ENCODE results near the gene VIM. TPM values are rescaled to one million over a fixed set of nuclear protein-coding genes. Genes with fewer than 3 reads are reported as not detected.

Gene VIM
- total RNA-seq, 2 experiments from 2014 or later, result 590 to 602 TPM

DNA sequence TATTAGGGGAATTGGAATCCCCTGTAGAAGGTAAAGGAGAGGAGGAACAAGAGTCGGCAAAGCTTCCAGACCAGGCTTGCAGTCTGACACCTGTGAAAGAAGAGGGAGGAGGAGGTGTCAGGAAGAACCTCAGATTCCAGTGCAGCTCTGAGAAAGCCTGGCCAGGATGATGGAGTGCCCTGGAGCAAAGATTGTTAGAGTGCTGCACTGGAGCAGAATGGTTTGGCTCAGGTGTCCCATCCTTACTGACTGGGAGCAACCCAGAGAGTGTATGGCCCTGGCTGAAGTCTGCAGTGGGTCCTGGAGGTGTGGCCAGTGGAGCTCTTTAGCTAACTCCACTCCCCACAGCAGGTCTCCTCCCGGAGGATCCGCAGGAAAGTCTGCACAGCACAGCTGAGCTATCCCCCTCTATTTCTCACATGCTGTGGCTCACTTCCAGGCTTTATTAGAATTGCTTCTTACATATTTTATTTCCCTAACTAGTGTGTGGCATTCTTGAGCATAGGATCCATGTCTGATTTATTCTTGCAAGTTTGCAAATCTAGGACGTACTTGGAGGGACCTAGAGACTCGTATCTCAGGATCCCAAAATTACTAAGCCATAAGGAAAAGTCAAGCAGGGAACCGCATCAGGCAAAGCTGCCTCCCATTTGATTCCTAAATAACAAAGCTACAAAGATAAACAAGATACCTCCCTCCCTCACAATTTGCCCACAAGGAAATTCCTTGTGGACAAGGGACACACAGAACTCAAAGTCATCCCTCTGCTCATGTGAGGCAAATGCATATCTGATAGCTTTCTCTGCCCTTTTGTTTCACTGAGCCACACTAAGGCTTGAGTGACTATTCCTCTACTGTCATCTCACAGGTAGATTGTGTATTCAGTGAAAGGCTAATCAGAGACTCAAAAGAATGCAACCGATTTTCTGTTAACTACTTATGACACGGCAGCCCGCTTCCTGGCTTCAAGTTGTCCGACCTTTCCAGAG, 58.8 kb downstream of the VIM start:
- Mint-ChIP-seq H3K27me3 (peaks cover 10% of the 10 kb centered on the region), H3K9me3 (peaks cover 6% of the 10 kb centered on the region), H3K4me3 (no peak overlapping the region), H3K4me1 (ENCODE audit: low read depth) (peaks cover 10% of the 10 kb centered on the region), H3K27ac (no peak overlapping the region), H3K36me3 (ENCODE audit: low read depth) (no peaks in the 10 kb centered on the region)
- intact Hi-C loops (cut with micrococcal nuclease), result no loop called here
- ATAC-seq (no peak), DNase-seq (no peak)
- TF ChIP-seq, protein P1, sequence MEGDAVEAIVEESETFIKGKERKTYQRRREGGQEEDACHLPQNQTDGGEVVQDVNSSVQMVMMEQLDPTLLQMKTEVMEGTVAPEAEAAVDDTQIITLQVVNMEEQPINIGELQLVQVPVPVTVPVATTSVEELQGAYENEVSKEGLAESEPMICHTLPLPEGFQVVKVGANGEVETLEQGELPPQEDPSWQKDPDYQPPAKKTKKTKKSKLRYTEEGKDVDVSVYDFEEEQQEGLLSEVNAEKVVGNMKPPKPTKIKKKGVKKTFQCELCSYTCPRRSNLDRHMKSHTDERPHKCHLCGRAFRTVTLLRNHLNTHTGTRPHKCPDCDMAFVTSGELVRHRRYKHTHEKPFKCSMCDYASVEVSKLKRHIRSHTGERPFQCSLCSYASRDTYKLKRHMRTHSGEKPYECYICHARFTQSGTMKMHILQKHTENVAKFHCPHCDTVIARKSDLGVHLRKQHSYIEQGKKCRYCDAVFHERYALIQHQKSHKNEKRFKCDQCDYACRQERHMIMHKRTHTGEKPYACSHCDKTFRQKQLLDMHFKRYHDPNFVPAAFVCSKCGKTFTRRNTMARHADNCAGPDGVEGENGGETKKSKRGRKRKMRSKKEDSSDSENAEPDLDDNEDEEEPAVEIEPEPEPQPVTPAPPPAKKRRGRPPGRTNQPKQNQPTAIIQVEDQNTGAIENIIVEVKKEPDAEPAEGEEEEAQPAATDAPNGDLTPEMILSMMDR (IDR thresholded peaks at IDR 0.05), result no peak
- ChIA-PET CTCF (no interaction called here), POLR2A (no interaction called here)

Other genes starting within 250 kb of the VIM start
- under 1 TPM; 0.38 to 0.65 TPM for gene CUBN, start 98.4 kb upstream of the VIM start, total RNA-seq
- gene TRDMT1, start 26.6 kb upstream of the VIM start, total RNA-seq, result 1 to 10 TPM; 4.4 to 4.5 TPM
- gene ST8SIA6, start 226.4 kb downstream of the VIM start, total RNA-seq, result not detected

Data from activated CD8-positive, alpha-beta T cell treated with anti-CD3 and anti-CD28 coated beads for 36 hours (primary cell).